ENCODE data around the gene TAS1R1.

TAS1R1 gene

DNA sequence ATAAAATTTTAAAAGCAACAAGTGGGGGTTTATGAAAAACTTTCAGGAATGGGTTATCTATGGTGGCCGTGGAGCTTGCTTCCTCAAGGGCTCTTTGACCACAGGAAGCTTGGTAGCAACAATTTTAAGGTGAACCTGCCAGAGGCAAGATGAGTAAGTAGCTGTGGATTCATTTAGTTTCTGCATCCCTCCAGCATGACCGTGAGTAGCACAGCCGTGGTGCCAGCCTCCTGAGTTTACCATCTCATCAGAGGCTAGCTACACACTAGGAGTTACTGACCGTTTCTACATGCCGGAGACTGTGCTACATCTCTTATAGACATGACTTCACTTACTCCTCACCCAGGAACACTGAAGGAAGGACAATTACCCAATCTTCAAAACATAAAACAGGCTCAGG lies 33.6 kb upstream of the TAS1R1 start:
- Histone ChIP-seq H3K9me3 (ENCODE audit: severe bottlenecking) (no peaks in the 10 kb centered on the region), H3K27ac (ENCODE audit: poor library complexity, severe bottlenecking) (peak overlapping the region; percentile 16)

DNA sequence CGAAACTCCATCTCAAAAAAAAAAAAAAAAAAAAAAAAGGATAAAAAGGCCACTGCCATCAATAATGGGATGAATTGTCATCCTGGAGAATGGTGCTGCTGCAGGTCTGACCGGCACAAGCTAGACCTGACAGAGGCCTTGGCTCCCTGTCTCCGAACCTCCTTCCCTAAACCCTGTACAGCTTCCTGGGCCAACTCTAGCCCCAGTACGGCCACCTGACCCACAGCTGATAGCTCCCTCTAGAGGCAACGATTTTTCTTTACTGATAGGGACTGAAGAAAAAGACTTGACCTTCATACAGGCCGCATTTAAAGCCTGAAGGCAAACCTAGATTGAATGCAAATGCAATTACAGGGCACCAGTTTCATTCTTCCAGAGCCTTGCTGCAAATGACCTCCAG lies 31.5 kb upstream of the TAS1R1 start:
- H3K27ac ChIP-seq (ENCODE audit: poor library complexity, severe bottlenecking) = no peak overlapping the region
- peaks cover 30% of the 10 kb centered on the region for H3K36me3 ChIP-seq (ENCODE audit: low read depth)
- H3K9me3 ChIP-seq (ENCODE audit: severe bottlenecking) = no peaks in the 10 kb centered on the region
- DNase-seq (ENCODE audit: low spot score) (no peak), ATAC-seq (ENCODE audit: low read depth) (peak; percentile 26; the same call in 1 of the 3 replicates)
- H3K27me3 ChIP-seq (ENCODE audit: insufficient read depth, poor library complexity, severe bottlenecking) = no peaks in the 10 kb centered on the region
- H3K4me3 ChIP-seq (ENCODE audit: severe bottlenecking) = no peak overlapping the region
- peaks cover 11% of the 10 kb centered on the region for H3K4me1 ChIP-seq (ENCODE audit: insufficient read depth, poor library complexity, severe bottlenecking)
- TF ChIP-seq CTCF (IDR thresholded peaks at IDR 0.05; ENCODE audit: poor library complexity, severe bottlenecking) = peak; percentile 63

More for the DNA sequence above, 33.6 kb upstream of the TAS1R1 start:
- Histone ChIP-seq H3K4me1 (ENCODE audit: insufficient read depth, poor library complexity, severe bottlenecking) (peaks cover 11% of the 10 kb centered on the region), H3K27me3 (ENCODE audit: insufficient read depth, poor library complexity, severe bottlenecking) (no peaks in the 10 kb centered on the region), H3K4me3 (ENCODE audit: severe bottlenecking) (no peak overlapping the region), H3K36me3 (ENCODE audit: low read depth) (peaks cover 16% of the 10 kb centered on the region)
- TF ChIP-seq CTCF (IDR thresholded peaks at IDR 0.05; ENCODE audit: poor library complexity, severe bottlenecking) = no peak
- DNase-seq (ENCODE audit: low spot score) = no peak
- peak; percentile 67 for ATAC-seq (ENCODE audit: low read depth)

- Histone ChIP-seq H3K4me1 (ENCODE audit: insufficient read depth, poor library complexity, severe bottlenecking) (peaks cover under 1% of the 10 kb centered on the region), H3K27ac (ENCODE audit: poor library complexity, severe bottlenecking) (no peak overlapping the region), H3K4me3 (ENCODE audit: severe bottlenecking) (no peak overlapping the region), H3K36me3 (ENCODE audit: low read depth) (peaks cover 56% of the 10 kb centered on the region), H3K9me3 (ENCODE audit: severe bottlenecking) (no peaks in the 10 kb centered on the region), H3K27me3 (ENCODE audit: insufficient read depth, poor library complexity, severe bottlenecking) (no peaks in the 10 kb centered on the region)
- TF ChIP-seq CTCF (IDR thresholded peaks at IDR 0.05; ENCODE audit: poor library complexity, severe bottlenecking) = no peak
- DNase-seq (ENCODE audit: low spot score) (no peak), ATAC-seq (ENCODE audit: low read depth) (no peak)
Measured at GRCh38 chr1:6526316-6526715, 28.8 kb upstream of the TAS1R1 start.

DNA sequence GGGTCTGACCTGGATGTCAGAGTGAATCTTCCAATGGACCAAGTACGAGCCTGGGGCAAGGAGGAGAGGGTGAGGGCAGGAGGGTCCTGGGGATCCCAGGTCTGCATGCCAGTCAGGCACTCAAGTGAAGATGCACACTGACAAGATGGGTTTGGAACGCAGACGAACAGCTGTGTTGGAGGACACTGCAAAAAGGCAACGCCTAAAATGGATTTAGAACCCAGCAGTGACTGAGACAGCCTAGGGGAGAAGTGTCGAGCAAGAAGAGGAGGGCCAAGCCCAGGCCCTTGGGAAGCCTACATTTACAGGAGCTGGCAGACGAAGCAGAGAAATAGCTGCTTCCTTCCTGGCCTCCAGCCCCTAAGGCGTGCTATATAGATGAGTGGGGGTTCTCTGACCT lies 26.6 kb upstream of the TAS1R1 start:
- ATAC-seq (ENCODE audit: low read depth) = no peak
- no peak for DNase-seq (ENCODE audit: low spot score)
- peaks cover 77% of the 10 kb centered on the region for H3K36me3 ChIP-seq (ENCODE audit: low read depth)
- H3K27ac ChIP-seq (ENCODE audit: poor library complexity, severe bottlenecking) = no peak overlapping the region
- no peak overlapping the region for H3K4me3 ChIP-seq (ENCODE audit: severe bottlenecking)
- no peaks in the 10 kb centered on the region for H3K27me3 ChIP-seq (ENCODE audit: insufficient read depth, poor library complexity, severe bottlenecking)
- H3K4me1 ChIP-seq (ENCODE audit: insufficient read depth, poor library complexity, severe bottlenecking) = no peaks in the 10 kb centered on the region
- TF ChIP-seq CTCF (IDR thresholded peaks at IDR 0.05; ENCODE audit: poor library complexity, severe bottlenecking) = no peak
- H3K9me3 ChIP-seq (ENCODE audit: severe bottlenecking) = no peaks in the 10 kb centered on the region

GRCh38 chr1:6530504-6531160 lies 24.5 kb upstream of the TAS1R1 start:
- Histone ChIP-seq H3K4me3 (ENCODE audit: severe bottlenecking) (no peak overlapping the region), H3K27me3 (ENCODE audit: insufficient read depth, poor library complexity, severe bottlenecking) (no peaks in the 10 kb centered on the region), H3K4me1 (ENCODE audit: insufficient read depth, poor library complexity, severe bottlenecking) (no peaks in the 10 kb centered on the region), H3K9me3 (ENCODE audit: severe bottlenecking) (no peaks in the 10 kb centered on the region), H3K36me3 (ENCODE audit: low read depth) (peaks cover 90% of the 10 kb centered on the region), H3K27ac (ENCODE audit: poor library complexity, severe bottlenecking) (no peak overlapping the region)
- DNase-seq (ENCODE audit: low spot score) = no peak
- no peak for TF ChIP-seq CTCF (IDR thresholded peaks at IDR 0.05; ENCODE audit: poor library complexity, severe bottlenecking)
- no peak for ATAC-seq (ENCODE audit: low read depth)

Data from RWPE2 (cell line).